CD14-positive monocyte (primary cell): Measurements from ENCODE around the gene ISLR2. TPM values are rescaled to one million over a fixed set of nuclear protein-coding genes. Genes with fewer than 3 reads are reported as not detected.

Experiments used
- DNase-seq, 3 donors: peaks; one replicate each; pipeline ENCODE4 v3.0.0-alpha.2; 2011 to 2022
- H2AFZ ChIP-seq: 2 replicates; pipeline ENCODE4 v1.6.0; 2012; ENCODE audit warnings: mild to moderate bottlenecking, low read depth, low read length, inconsistent platforms; ENCODE audit not compliant: insufficient read depth, poor library complexity, severe bottlenecking
- H3K27ac ChIP-seq, 2 donors: 1 replicate in 1 of 2; 2 replicates in 1 of 2; pipeline ENCODE4 v1.5.1; 2012 to 2013; ENCODE audit warnings: low read length in 2 of 2, control low read depth in 1 of 2, inconsistent platforms in 1 of 2, low read depth in 1 of 2, mild to moderate bottlenecking in 1 of 2
- H3K27me3 ChIP-seq, 2 donors: one replicate each; pipeline versions ENCODE4 v1.6.0 to v1.6.1; 2011 to 2013; ENCODE audit warnings: low read length in 2 of 2; ENCODE audit not compliant: control insufficient read depth in 2 of 2, insufficient read depth in 2 of 2
- H3K36me3 ChIP-seq, 2 donors: replicated peaks in 1 of 2; 1 replicate in 1 of 2; 2 replicates in 1 of 2; pipeline versions ENCODE4 v1.5.1 to v1.6.1; 2012 to 2013; ENCODE audit warnings: low read length in 2 of 2, control low read depth in 1 of 2, inconsistent platforms in 1 of 2, mild to moderate bottlenecking in 1 of 2; ENCODE audit not compliant: insufficient read depth in 2 of 2, control insufficient read depth in 1 of 2
- H3K4me1 ChIP-seq, 2 donors: 1 replicate in 1 of 2; 2 replicates in 1 of 2; pipeline versions ENCODE4 v1.5.1 to v1.6.1; 2012 to 2013; ENCODE audit warnings: low read length in 2 of 2, control low read depth in 1 of 2, inconsistent platforms in 1 of 2, mild to moderate bottlenecking in 1 of 2, moderate library complexity in 1 of 2; ENCODE audit not compliant: insufficient read depth in 2 of 2, control insufficient read depth in 1 of 2
- H3K4me2 ChIP-seq: replicated peaks from 2 replicates; pipeline ENCODE3; 2012; ENCODE audit warnings: low read length, moderate library complexity, mild to moderate bottlenecking; ENCODE audit not compliant: poor library complexity, severe bottlenecking; ENCODE audit errors: extremely low read depth
- H3K4me3 ChIP-seq, 3 experiments: fragments of 200-600 bp in 1 of 3; sonication (generic) in 1 of 3; replicated peaks in 1 of 3; 1 replicate in 2 of 3; 2 replicates in 1 of 3; pipeline ENCODE4 v1.5.1; 2011 to 2013; ENCODE audit warnings: low read length in 3 of 3, mild to moderate bottlenecking in 3 of 3, control low read depth in 2 of 3, low read depth in 2 of 3, inconsistent platforms in 1 of 3, moderate library complexity in 1 of 3
- H3K79me2 ChIP-seq: 2 replicates; pipeline ENCODE4 v1.6.0; 2012; ENCODE audit warnings: mild to moderate bottlenecking, control low read depth, inconsistent platforms, low read length, moderate library complexity; ENCODE audit not compliant: insufficient read depth
- H3K9ac ChIP-seq: 2 replicates; pipeline ENCODE4 v1.6.0; 2017; ENCODE audit warnings: low read length, mild to moderate bottlenecking; ENCODE audit not compliant: insufficient read depth, poor library complexity, severe bottlenecking
- H3K9me3 ChIP-seq, 2 donors: replicated peaks in 1 of 2; 1 replicate in 1 of 2; 2 replicates in 1 of 2; pipeline versions ENCODE4 v1.5.1 to v1.6.1; 2012 to 2013; ENCODE audit warnings: low read length in 2 of 2, control low read depth in 1 of 2; ENCODE audit not compliant: control insufficient read depth in 1 of 2, insufficient read depth in 1 of 2
- H4K20me1 ChIP-seq: 2 replicates; pipeline ENCODE4 v1.6.0; 2012; ENCODE audit warnings: mild to moderate bottlenecking, low read length, control low read depth, moderate library complexity; ENCODE audit not compliant: insufficient read depth
- H3K27ac Mint-ChIP-seq, 7 donors: one replicate each; pipeline ENCODE4 v1.8.0; 2020; ENCODE audit warnings: mild to moderate bottlenecking in 7 of 7, mixed read lengths in 7 of 7, moderate library complexity in 6 of 7, inconsistent platforms in 2 of 7
- H3K27me3 Mint-ChIP-seq, 3 donors: one replicate each; pipeline ENCODE4 v1.8.0; 2021 to 2022; ENCODE audit warnings: low read depth in 3 of 3, mild to moderate bottlenecking in 3 of 3, mixed read lengths in 3 of 3, moderate library complexity in 3 of 3, inconsistent platforms in 1 of 3
- H3K36me3 Mint-ChIP-seq, 2 donors: one replicate each; pipeline ENCODE4 v1.8.0; 2020; ENCODE audit warnings: mixed read lengths in 2 of 2, inconsistent platforms in 1 of 2, mild to moderate bottlenecking in 1 of 2
- H3K4me1 Mint-ChIP-seq: one replicate; pipeline ENCODE4 v1.8.0; 2020; ENCODE audit warnings: mild to moderate bottlenecking, mixed read lengths
- H3K4me3 Mint-ChIP-seq, 2 donors: one replicate each; pipeline ENCODE4 v1.8.0; 2020; ENCODE audit warnings: mild to moderate bottlenecking in 2 of 2, mixed read lengths in 2 of 2, moderate library complexity in 1 of 2
- H3K9me3 Mint-ChIP-seq, 7 donors: one replicate each; pipeline ENCODE4 v1.8.0; 2020 to 2022; ENCODE audit warnings: mixed read lengths in 7 of 7, mild to moderate bottlenecking in 6 of 7, moderate library complexity in 6 of 7, inconsistent platforms in 2 of 7
- WGBS: methylation state at CpG from one replicate; pipeline ENCODE4 v1.1.5; 2013; ENCODE audit warnings: missing lambda C conversion rate; ENCODE audit not compliant: insufficient coverage; 5-methylcytosine and 5-hydroxymethylcytosine counted together
- intact Hi-C, 2 donors: fragments of 100-400 bp; cut with micrococcal nuclease; formaldehyde crosslinking; loops; one replicate each; pipeline versions ENCODE4 v1.15.0 to v1.15.1; 2023
- polyA plus RNA-seq, 3 donors: library from polyadenylated mRNA; depleted of rRNA in 1 of 3; unstranded in 2 of 3; stranded (reverse) in 1 of 3; fragments of 300-500 nt in 2 of 3; fragments of >200 nt in 1 of 3; fragmentation: Illumina TruSeq in 2 of 3; gene quantifications; 1 replicate in 2 of 3; 2 replicates in 1 of 3; pipeline ENCODE4 v1.2.3, GENCODE V29; 2012 to 2021
- TF ChIP-seq, protein P1 (sequence below): fragments of 200-600 bp; IDR thresholded peaks from one replicate; pipeline ENCODE4 v1.8.0; 2022; ENCODE audit warnings: antibody characterized with exemption, mild to moderate bottlenecking

Gene ISLR2
- polyA plus RNA-seq, 3 donors: not detected

- Histone ChIP-seq H2AFZ (no peak overlapping the region), H3K4me2 (no peak overlapping the region), H3K4me1 (no peaks in the 10 kb centered on the region), H3K9me3 (no peaks in the 10 kb centered on the region), H3K79me2 (no peaks in the 10 kb centered on the region), H3K9ac (no peak overlapping the region), H3K27ac (no peak overlapping the region), H4K20me1 (no peaks in the 10 kb centered on the region), H3K4me3 (no peak overlapping the region), H3K36me3 (no peaks in the 10 kb centered on the region), H3K27me3 (no peaks in the 10 kb centered on the region)
- no peak for DNase-seq
- 0% methylated on average over 1 of the region's 7 CpGs for WGBS
- H3K27ac Mint-ChIP-seq: no peak overlapping the region
- TF ChIP-seq, protein P1, sequence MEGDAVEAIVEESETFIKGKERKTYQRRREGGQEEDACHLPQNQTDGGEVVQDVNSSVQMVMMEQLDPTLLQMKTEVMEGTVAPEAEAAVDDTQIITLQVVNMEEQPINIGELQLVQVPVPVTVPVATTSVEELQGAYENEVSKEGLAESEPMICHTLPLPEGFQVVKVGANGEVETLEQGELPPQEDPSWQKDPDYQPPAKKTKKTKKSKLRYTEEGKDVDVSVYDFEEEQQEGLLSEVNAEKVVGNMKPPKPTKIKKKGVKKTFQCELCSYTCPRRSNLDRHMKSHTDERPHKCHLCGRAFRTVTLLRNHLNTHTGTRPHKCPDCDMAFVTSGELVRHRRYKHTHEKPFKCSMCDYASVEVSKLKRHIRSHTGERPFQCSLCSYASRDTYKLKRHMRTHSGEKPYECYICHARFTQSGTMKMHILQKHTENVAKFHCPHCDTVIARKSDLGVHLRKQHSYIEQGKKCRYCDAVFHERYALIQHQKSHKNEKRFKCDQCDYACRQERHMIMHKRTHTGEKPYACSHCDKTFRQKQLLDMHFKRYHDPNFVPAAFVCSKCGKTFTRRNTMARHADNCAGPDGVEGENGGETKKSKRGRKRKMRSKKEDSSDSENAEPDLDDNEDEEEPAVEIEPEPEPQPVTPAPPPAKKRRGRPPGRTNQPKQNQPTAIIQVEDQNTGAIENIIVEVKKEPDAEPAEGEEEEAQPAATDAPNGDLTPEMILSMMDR: no peak
- H3K9me3 Mint-ChIP-seq: no peaks in the 10 kb centered on the region
- H3K36me3 Mint-ChIP-seq: no peaks in the 10 kb centered on the region
- H3K4me1 Mint-ChIP-seq: peaks cover 3% of the 10 kb centered on the region
- peaks cover 3 to 4% (median 4%) of the 10 kb centered on the region in 3 donors for H3K27me3 Mint-ChIP-seq
- H3K4me3 Mint-ChIP-seq: peak overlapping the region in 1 of 2 donors; percentile 6
- intact Hi-C loops: no loop called here
These were observed 20.7 kb upstream of the ISLR2 start for GRCh38 chr15:74109713-74110112.

GRCh38 chr15:74120426-74120825, 10.0 kb upstream of the ISLR2 start:
- intact Hi-C loops: no loop called here
- TF ChIP-seq, protein P1: no peak
- Histone ChIP-seq H3K27ac (no peak overlapping the region), H3K9ac (no peak overlapping the region), H3K4me1 (no peaks in the 10 kb centered on the region), H2AFZ (no peak overlapping the region), H3K36me3 (no peaks in the 10 kb centered on the region), H3K9me3 (no peaks in the 10 kb centered on the region), H3K4me2 (no peak overlapping the region), H4K20me1 (no peaks in the 10 kb centered on the region), H3K79me2 (no peaks in the 10 kb centered on the region), H3K27me3 (peaks cover 0 to 6% of the 10 kb centered on the region in 2 donors), H3K4me3 (no peak overlapping the region)
- H3K9me3 Mint-ChIP-seq: peaks cover 0 to 6% (median 1%) of the 10 kb centered on the region in 7 donors
- H3K4me1 Mint-ChIP-seq: no peaks in the 10 kb centered on the region
- 100% methylated on average over 3 of the region's 6 CpGs for WGBS
- peaks cover 23 to 30% (median 27%) of the 10 kb centered on the region in 3 donors for H3K27me3 Mint-ChIP-seq
- H3K36me3 Mint-ChIP-seq: no peaks in the 10 kb centered on the region
- H3K27ac Mint-ChIP-seq: no peak overlapping the region
- H3K4me3 Mint-ChIP-seq: peak overlapping the region in 1 of 2 donors; percentile 63
- no peak for DNase-seq
